Adrenal gland (tissue), 5 donors: ENCODE measurements around the gene RPS27.

ENCODE experiments used
- CTCF ChIP-seq, 6 experiments: fragments of 450-650 bp in 4 of 6; fragments of 200-600 bp in 2 of 6; sonication (generic) in 1 of 6; IDR thresholded peaks; 1 replicate in 5 of 6; 2 replicates in 1 of 6; pipeline versions ENCODE4 v1.5.1 to v1.8.0; 2016 to 2021; ENCODE audit warnings: antibody characterized with exemption in 6 of 6, mild to moderate bottlenecking in 2 of 6, moderate library complexity in 1 of 6
- POLR2A ChIP-seq, 2 donors: fragments of 450-650 bp; IDR thresholded peaks; one replicate each; pipeline ENCODE4 v1.6.1; 2017; ENCODE audit warnings: antibody characterized with exemption in 2 of 2, mild to moderate bottlenecking in 2 of 2, moderate library complexity in 1 of 2
- donor health status: DM: no; HTN: no; CAD: no.

GRCh38 chr1:153995640-153996039 is 5.1 kb downstream of the RPS27 start:
- no peak for TF ChIP-seq CTCF (IDR thresholded peaks at IDR 0.05)
- no peak for TF ChIP-seq POLR2A (IDR thresholded peaks at IDR 0.05)
